IPS DF 4.7 (cell line): ENCODE results near the gene PAX3.
"Not testable (repeated sequence)": the region's sequence is repeated elsewhere in the genome, so short reads cannot be mapped to it uniquely, and the experiment has no call there.

Experiments used
- DNase-seq: peaks from one replicate; pipeline ENCODE4 v3.0.0-alpha.2; 2013; ENCODE audit warnings: low spot score; ENCODE audit errors: extremely low read depth

PAX3 gene

GRCh38 chr2:222217712-222218111, 81.1 kb downstream of the PAX3 start:
- DNase-seq, result no peak

GRCh38 chr2:222214885-222215284, 83.9 kb downstream of the PAX3 start:
- no peak for DNase-seq

GRCh38 chr2:222213049-222213448, 85.7 kb downstream of the PAX3 start:
- DNase-seq, result no peak

GRCh38 chr2:222212571-222212970, 86.2 kb downstream of the PAX3 start:
- no peak for DNase-seq

- no peak for DNase-seq
Observed at GRCh38 chr2:222208010-222208690, 90.6 kb downstream of the PAX3 start.

- no peak for DNase-seq
Observed at GRCh38 chr2:222205136-222205535, 93.7 kb downstream of the PAX3 start.

- DNase-seq, result no peak
Observed at GRCh38 chr2:222203041-222203440, 95.8 kb downstream of the PAX3 start.

GRCh38 chr2:222196159-222196558, 102.6 kb downstream of the PAX3 start:
- DNase-seq, result no peak

- no peak for DNase-seq
Observed at GRCh38 chr2:222194669-222195068, 104.1 kb downstream of the PAX3 start.

GRCh38 chr2:222193328-222193983, 105.3 kb downstream of the PAX3 start:
- no peak for DNase-seq

- DNase-seq, result no peak
Observed at GRCh38 chr2:222180619-222181018, 118.2 kb downstream of the PAX3 start.

GRCh38 chr2:222179592-222179991, 119.2 kb downstream of the PAX3 start:
- no peak for DNase-seq

- DNase-seq, result no peak
Observed at GRCh38 chr2:222178450-222178849, 120.3 kb downstream of the PAX3 start.

- no peak for DNase-seq
Observed at GRCh38 chr2:222176890-222177289, 121.9 kb downstream of the PAX3 start.

- peak; percentile 16 for DNase-seq
Observed at GRCh38 chr2:222174450-222174849, 124.3 kb downstream of the PAX3 start.

- no peak for DNase-seq
Observed at GRCh38 chr2:222169346-222169745, 129.5 kb downstream of the PAX3 start.

GRCh38 chr2:222167762-222168161, 131.0 kb downstream of the PAX3 start:
- DNase-seq, result no peak

- DNase-seq, result no peak
Observed at GRCh38 chr2:222160944-222161343, 137.9 kb downstream of the PAX3 start.

- no peak for DNase-seq
Observed at GRCh38 chr2:222160125-222160524, 138.7 kb downstream of the PAX3 start.

- DNase-seq, result no peak
Observed at GRCh38 chr2:222159221-222159620, 139.6 kb downstream of the PAX3 start.

- DNase-seq, result not testable (repeated sequence)
Observed at GRCh38 chr2:222155003-222155664, 143.7 kb downstream of the PAX3 start.
